Measurements from ENCODE around the gene HSBP1L1. TPM values are rescaled to one million over a fixed set of nuclear protein-coding genes. Genes with fewer than 3 reads are reported as not detected.

HSBP1L1 gene
- total and polyA plus RNA-seq, 2 of the 8 experiments (the other 6 are each of a cell fraction or from before 2014, with no cell fraction given): 1.0 to 1.3 TPM

- H3K9me3 ChIP-seq (ENCODE audit: insufficient read depth in 2 of 2, low read depth in 1 of 2, low read length in 1 of 2): no peaks in the 10 kb centered on the region
- H3K79me2 ChIP-seq (ENCODE audit: control insufficient read depth in 1 of 2, insufficient read depth in 2 of 2, low read length in 2 of 2): peaks cover 0 to 8% of the 10 kb centered on the region in 2 experiments; a peak in 2 of 4 replicates
- no peak overlapping the region for H3K4me3 ChIP-seq (ENCODE audit: extremely low read depth in 1 of 4, insufficient read depth in 2 of 4, low read depth in 3 of 4, low read length in 4 of 4)
- no peak overlapping the region for H4K8ac ChIP-seq (ENCODE audit: extremely low read depth, insufficient read depth, low read length)
- no peak overlapping the region for H4K5ac ChIP-seq (ENCODE audit: insufficient read length, low read depth, low read length)
- H3K79me1 ChIP-seq (ENCODE audit: low read depth, low read length): peaks cover 4% of the 10 kb centered on the region
- no peak overlapping the region for H3K23ac ChIP-seq (ENCODE audit: insufficient read length)
- H3K27me3 ChIP-seq (replicated peaks in 1 of 4; ENCODE audit: control insufficient read depth in 3 of 4, extremely low read depth in 1 of 4, insufficient read depth in 3 of 4, low read length in 3 of 4): no peaks in the 10 kb centered on the region; a peak in 1 of 7 replicates
- FAIRE-seq (no peak), DNase-seq (ENCODE audit: low read depth in 1 of 2, low spot score in 2 of 2) (no peak)
- no peak overlapping the region for H4K91ac ChIP-seq (replicated peaks; ENCODE audit: insufficient read length, low read length)
- ChIA-PET CTCF (ENCODE audit: partially characterized antibody) (interaction anchor here (1.0 to 1.1 kb wide), 2 partner anchors 33 to 71 kb away, joined by 3 read pairs; no protein-coding TSS in a partner anchor), POLR2A (ENCODE audit: partially characterized antibody) (interaction anchor here (0.9 to 1.3 kb wide), 2 partner anchors 11 to 46 kb away, joined by 3 read pairs; no protein-coding TSS in a partner anchor)
- no peak overlapping the region for H3K18ac ChIP-seq (ENCODE audit: extremely low read depth, low read length)
- no peak overlapping the region for H3K27ac ChIP-seq (ENCODE audit: low read depth, low read length)
- H3K56ac ChIP-seq (replicated peaks; ENCODE audit: insufficient read length, low read depth, low read length): no peak overlapping the region
- WGBS, 2 experiments (ENCODE audit: extremely low coverage in 1 of 2, insufficient coverage in 1 of 2, insufficient read length in 1 of 2, insufficient replicate concordance in 2 of 2, low coverage in 1 of 2, low lambda C conversion rate in 2 of 2, missing lambda C conversion rate in 1 of 2): 93% methylated on average over 18 of the region's 18 CpGs; no CpG with 5 or more reads in 1 of the 2 experiments
- H2BK12ac ChIP-seq (ENCODE audit: low read depth, low read length): no peak overlapping the region
- no peak overlapping the region for H2BK20ac ChIP-seq (ENCODE audit: low read length)
- no peak overlapping the region for H3K9ac ChIP-seq (replicated peaks in 1 of 4; ENCODE audit: extremely low read depth in 1 of 4, low read depth in 3 of 4, low read length in 3 of 4)
- no peak overlapping the region for H2BK120ac ChIP-seq (replicated peaks; ENCODE audit: low read depth, low read length)
- no peaks in the 10 kb centered on the region for H3K23me2 ChIP-seq (ENCODE audit: low read depth, low read length)
- no peak overlapping the region for H3K4ac ChIP-seq (replicated peaks; ENCODE audit: insufficient read length, low read depth, low read length)
- H4K20me1 ChIP-seq (replicated peaks in 1 of 2; ENCODE audit: control insufficient read depth in 1 of 2, insufficient read depth in 2 of 2, low read length in 2 of 2): peaks cover 4 to 17% of the 10 kb centered on the region in 2 experiments
- no peak overlapping the region for H2BK5ac ChIP-seq (ENCODE audit: low read depth, low read length)
- H2AFZ ChIP-seq (ENCODE audit: low read length): no peak overlapping the region
- TF ChIP-seq YY1 (IDR thresholded peaks at IDR 0.05; ENCODE audit: low read depth, low read length): no peak
- no peak for TF ChIP-seq GABPA (IDR thresholded peaks at IDR 0.05; ENCODE audit: borderline replicate concordance, insufficient read depth, low read length)
- TF ChIP-seq SIRT6 (IDR thresholded peaks at IDR 0.05; ENCODE audit: low read length): no peak
- no peak for TF ChIP-seq CTBP2 (IDR thresholded peaks at IDR 0.05; ENCODE audit: borderline replicate concordance, insufficient read depth, insufficient read length, low read length)
- no peak for TF ChIP-seq FOSL1 (IDR thresholded peaks at IDR 0.05; ENCODE audit: insufficient read depth, low read depth, low read length)
- no peak overlapping the region for H3K4me2 ChIP-seq (ENCODE audit: insufficient read depth in 1 of 2, low read depth in 2 of 2, low read length in 2 of 2)
- H2AK5ac ChIP-seq (ENCODE audit: low read depth, low read length): no peak overlapping the region
- H3K36me3 ChIP-seq (ENCODE audit: control insufficient read depth in 2 of 4, insufficient read depth in 4 of 4, low read length in 3 of 4): no peaks in the 10 kb centered on the region; a peak in 1 of 8 replicates
- no peak overlapping the region for H2BK15ac ChIP-seq (ENCODE audit: low read length)
- no peak overlapping the region for H3K14ac ChIP-seq (ENCODE audit: insufficient read length)
- peaks cover 0 to 12% (median 8%) of the 10 kb centered on the region in 4 experiments; a peak in 4 of 7 replicates for H3K4me1 ChIP-seq (replicated peaks in 1 of 4; ENCODE audit: control insufficient read depth in 3 of 4, insufficient read depth in 4 of 4, low read length in 3 of 4)
Observed at GRCh38 chr18:79940126-79940813, 24.2 kb upstream of the HSBP1L1 start.
